GM19238 (cell line): ENCODE results near the gene URM1.
"Not testable (repeated sequence)": the region's sequence is repeated elsewhere in the genome, so short reads cannot be mapped to it uniquely, and the experiment has no call there.

ENCODE experiments used
- DNase-seq: peaks from one replicate; pipeline ENCODE4 v3.0.0; 2011; ENCODE audit warnings: low spot score; ENCODE audit not compliant: insufficient read length

The URM1 gene

DNA sequence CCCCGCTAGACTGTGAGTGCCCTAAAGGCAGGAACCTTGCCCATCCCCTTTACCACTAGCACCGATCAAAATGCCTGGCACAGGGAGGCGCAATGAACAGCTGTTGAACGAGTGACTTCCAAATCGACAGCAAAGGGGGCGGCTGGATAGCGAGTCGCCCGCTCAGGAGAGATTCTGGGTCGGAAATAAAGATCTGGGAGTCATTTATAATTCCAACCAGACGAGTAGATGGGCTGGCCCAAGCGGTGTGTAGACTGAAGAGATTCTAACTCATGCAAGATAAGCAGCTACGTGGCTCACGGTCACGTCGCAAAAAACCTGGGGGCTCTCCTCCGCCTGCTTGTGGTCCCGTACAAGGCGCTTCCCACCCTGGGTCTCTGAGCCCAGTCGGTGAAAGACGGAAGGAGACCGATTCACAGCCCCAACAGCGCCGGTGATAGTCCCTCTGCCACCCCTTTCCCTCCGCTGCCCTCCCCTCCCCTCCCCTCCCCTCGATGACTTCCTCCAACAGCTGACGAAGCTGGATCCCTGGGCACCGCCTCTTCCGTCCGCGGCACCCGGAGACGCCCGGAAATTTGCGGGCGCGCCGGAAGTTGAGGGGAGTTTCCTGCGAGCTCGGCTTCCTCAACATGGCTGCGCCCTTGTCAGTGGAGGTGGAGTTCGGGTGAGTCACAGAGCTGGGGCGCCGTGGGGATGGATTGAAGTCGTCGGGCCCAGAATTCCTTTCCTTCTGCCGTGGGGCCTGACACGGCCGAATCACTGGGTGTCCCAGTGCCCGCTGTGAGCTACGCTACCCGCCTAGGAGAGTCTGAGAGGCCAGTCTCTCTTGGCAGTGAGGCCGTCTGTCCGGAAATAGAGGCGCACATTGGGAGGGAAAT is at the start of gene URM1:
Gene URM1, plus strand, starts transcription at position 623 of the 878 bp plus-strand sequence. Its CDS starts 7 bp downstream, at position 630.
- peak; percentile 98 for DNase-seq

DNA sequence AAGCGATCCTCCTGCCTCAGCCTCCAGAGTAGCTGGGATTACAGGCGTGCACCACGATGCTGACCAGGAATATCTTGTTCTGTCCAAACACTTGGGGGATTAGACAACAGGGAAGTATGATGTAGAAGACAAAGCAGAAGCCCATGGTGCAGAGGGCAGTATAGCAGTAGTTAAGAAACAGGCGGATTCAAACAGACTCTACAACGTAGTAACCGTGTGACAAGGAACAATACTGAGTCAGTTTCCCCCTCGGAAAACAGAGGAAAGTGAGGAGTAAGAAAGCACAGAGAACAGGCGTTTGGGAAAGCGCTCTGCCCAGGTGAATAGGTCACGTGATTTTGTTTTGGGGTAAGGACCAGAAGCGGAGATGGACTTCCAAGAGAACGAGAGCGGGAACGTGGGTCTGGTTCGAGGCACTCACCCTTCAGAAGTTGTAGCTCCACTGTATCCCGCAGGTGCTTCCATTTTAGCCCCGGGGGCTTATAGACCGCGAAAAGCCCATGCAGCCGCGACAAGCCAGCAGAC is 49.2 kb upstream of the URM1 start:
- DNase-seq, result no peak

DNA sequence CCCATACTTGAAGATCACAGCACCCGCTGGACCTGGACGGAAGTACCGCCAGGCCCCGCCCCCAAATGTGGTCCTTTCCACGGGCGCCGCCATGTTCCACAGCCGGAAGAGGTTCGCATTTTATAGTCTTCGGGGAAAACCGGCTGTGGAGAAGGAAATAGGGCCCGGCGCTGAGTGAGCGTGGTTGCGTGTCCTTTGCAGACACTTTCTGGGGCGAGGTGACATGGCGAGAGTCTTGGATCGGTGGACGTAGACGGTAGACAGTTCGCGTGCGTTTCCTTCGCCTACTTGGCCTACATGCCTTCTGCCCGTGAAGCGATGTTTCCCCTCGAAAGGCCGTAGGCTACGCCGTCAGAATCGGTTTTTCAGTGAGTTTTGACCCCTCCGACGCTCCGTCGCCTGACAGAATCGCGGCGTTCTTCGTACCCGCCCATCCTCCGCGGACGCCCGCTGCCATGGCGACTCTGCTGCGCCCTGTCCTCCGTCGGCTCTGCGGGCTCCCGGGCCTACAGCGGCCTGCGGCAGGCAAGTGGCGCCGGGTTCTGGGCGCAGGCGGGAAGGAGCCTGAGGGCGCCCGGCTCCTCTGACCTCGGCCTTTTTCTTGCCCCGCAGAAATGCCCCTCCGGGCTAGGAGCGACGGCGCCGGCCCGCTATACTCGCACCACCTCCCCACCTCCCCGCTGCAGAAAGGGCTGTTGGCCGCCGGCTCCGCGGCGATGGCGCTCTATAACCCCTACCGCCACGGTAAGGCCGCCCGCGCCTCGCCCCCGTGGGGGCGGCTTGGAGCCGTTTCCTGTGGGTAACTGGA is 48.6 kb upstream of the URM1 start, which contains the start of the genes COQ4 and TRUB2:
Gene COQ4, plus strand, starts transcription at position 436 of the 808 bp plus-strand sequence. Its CDS starts 20 bp downstream, at position 456.
Gene TRUB2, minus strand, starts transcription at position 44 of the 808 bp plus-strand sequence. Its CDS starts 39 bp downstream, at position 5.
- DNase-seq, result peak; percentile 94

DNA sequence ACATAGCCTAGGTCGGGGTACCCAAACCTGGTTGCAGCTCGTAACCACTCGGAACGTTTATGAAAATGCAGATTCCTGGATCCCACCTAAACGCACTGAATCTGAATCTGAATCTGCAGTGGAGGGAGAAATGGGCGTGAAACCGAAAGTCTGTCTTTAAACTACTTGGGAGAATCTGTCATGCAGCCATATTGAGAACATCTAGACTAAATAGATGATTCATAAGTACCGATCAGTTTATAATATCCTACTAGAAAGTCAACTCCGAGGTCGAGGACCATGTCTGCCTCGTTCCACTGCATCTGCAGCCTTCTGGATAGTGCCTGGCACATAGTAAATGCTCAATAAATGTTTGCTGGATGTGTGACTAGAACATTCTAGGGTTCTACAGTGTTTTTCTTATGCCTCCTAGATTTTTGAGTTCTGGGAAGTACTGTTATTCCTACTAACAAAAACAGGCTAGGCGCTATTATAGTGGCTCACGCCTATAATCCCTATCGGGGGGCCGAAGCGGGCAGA is 47.9 kb upstream of the URM1 start:
- DNase-seq, result no peak

DNA sequence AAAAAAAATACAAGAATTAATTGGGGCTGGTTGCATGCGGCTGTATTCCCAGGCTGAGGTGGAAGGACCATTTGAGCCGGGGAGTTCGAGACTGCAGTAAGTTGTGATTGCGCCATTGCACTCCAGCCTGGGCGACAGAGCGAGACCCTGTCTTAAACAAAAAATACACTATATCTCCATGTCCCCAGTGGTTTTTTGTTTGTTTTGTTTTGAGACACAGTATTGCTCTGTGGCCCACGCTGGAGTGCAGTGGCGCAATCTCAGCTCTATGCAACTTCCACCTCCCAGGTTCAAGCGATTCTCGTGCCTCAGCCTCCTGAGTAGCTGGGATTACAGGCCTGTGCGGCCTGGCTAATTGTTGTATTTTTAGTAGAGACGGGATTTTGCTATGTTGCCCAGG is 47.4 kb upstream of the URM1 start:
- no peak for DNase-seq

DNA sequence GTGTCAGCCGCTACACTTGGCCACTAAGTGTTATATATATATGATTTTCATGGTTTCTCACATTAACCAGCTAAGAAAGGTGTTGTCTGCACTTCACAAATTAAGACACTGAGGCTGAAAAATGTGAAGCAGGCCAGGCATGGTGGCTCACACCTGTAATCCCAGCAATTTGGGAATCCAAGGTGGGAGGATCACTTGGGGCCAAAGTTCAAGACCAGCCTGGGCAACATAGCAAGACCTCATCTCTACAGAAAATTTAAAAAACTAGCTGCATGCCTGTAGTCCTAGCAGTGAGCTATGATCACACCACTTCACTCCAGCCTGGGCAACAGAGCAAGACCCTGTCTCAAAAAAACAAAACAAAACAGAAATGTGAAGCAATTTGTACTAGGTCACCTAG is 46.8 kb upstream of the URM1 start:
- no peak for DNase-seq

DNA sequence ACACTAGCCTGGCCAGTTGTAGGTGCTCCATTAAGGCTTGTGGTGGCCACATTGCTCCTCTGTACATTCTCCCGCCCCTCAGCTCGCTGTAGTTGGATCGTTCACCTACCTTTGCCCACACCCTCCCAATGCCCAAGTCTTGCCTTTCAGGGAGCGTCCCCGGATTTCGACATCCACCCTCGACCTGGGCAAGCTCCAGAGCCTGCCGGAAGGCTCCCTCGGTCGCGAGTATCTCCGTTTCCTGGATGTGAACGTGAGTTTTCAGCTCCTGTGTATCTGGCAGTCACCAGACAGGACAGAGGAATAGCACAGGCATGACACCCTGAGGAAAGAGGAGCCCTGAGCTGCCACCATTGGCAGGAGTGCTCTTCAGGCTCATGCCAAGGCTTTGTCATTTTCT is 45.5 kb upstream of the URM1 start:
- DNase-seq, result no peak

DNA sequence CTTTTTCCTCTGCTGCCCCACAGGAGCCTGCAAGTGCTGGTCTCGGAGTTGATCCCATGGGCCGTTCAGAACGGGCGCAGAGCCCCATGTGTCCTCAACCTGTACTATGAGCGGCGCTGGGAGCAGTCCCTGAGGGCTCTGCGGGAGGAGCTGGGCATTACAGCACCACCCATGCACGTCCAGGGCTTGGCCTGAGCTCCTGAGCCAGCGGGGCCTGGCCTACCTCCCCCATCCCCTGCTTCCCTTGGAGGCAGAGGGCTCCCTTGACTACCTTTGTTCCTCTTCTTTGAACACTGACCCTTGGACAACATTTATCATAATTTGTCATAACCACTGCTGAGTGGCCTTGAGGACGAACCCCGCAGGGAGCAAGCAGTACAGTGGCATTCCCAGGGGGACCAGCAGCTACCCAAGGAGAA is 37.7 kb upstream of the URM1 start:
- no peak for DNase-seq

DNA sequence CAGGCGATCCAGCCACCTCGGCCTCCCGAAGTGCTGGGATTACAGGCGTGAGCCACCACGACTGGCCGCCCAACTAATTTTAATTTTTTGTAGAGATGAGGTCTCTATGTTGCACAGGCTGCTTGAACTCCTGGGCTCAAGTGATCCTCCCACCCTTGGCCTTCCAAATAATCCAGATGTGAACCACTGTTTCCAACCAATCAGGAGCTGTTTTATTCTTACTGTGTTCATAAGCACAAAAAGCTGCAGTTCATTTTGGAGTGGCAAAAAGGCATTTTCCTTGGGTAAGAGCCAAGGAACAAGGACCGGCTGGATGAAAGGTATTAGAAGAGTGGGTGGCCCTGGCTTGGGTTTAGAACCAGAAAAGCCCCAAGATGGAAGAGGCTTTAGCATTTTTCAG is 36.0 kb upstream of the URM1 start:
- no peak for DNase-seq

DNA sequence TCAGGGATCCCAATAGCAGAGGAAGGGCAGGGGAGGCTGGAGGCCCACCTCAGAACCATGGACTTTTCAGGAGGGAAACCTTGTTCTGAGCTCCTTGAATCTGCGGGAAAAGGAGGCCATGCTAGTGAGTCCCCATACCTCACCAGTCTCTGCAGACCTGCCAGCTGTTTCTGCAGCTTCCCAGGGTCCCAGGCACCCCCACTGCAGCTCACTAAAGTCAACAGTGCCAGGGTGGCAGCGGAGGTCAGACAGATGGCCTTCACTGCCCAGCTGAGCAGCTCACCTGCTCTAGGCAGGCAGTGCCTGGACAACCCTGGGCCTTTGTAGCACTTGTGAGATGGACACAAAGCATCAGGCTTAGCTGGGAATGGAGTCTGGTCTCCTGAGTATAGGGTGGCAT is 35.3 kb upstream of the URM1 start:
- DNase-seq, result no peak

DNA sequence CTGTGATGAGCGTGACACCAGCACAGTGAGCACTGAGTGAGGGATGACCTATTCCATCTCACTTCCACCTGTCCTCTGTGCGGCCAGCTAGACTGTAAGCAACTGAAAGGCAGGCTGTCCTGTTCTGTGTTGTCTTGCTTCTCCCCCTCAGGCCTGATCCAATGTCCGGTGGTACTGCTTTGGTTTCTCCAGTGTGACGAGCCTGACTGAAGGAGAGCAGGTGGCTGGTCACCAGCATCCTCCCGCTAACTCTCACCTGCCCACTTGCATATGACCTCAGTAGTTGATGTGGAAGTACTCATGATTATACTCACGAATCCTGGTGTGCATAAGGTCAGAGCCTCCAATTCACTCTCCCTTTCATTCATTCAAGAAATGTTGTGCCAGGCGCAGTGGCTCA is 33.2 kb upstream of the URM1 start:
- DNase-seq, result no peak

DNA sequence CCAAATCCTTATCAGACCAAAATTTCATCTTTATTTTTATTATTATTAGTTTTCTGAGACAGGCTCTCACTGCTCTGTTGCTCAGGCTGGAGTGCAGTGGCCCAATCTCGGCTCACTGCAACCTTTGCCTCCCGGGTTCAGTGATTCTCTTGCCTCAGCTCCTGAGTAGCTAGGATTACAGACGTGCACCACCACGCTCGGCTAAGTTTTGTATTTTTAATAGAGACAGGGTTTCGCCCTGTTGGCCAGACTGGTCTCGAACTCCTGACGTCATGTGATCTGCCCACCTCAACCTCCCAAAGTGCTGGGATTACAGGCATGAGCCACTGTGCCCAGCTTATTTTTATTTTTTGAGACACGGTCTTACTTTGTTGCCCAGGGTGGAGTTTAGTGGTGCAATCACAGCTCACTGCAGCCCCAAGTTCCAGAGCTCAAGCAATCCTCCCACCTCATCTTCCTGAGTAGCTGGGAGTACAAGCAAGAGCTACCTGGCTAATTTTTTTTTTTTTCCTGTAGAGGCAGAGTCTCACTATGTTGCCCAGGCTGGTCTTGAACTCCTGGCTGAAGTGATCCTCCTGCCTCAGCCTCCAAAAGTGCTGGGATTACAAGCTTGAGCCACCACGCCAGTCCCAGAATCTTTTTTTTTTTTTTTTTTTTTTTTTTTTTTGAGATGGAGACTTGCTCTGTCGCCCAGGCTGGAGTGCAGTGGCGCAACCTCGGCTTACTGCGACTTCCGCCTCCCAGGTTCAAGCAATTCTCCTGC is 32.1 kb upstream of the URM1 start:
- DNase-seq, result not testable (repeated sequence)

DNA sequence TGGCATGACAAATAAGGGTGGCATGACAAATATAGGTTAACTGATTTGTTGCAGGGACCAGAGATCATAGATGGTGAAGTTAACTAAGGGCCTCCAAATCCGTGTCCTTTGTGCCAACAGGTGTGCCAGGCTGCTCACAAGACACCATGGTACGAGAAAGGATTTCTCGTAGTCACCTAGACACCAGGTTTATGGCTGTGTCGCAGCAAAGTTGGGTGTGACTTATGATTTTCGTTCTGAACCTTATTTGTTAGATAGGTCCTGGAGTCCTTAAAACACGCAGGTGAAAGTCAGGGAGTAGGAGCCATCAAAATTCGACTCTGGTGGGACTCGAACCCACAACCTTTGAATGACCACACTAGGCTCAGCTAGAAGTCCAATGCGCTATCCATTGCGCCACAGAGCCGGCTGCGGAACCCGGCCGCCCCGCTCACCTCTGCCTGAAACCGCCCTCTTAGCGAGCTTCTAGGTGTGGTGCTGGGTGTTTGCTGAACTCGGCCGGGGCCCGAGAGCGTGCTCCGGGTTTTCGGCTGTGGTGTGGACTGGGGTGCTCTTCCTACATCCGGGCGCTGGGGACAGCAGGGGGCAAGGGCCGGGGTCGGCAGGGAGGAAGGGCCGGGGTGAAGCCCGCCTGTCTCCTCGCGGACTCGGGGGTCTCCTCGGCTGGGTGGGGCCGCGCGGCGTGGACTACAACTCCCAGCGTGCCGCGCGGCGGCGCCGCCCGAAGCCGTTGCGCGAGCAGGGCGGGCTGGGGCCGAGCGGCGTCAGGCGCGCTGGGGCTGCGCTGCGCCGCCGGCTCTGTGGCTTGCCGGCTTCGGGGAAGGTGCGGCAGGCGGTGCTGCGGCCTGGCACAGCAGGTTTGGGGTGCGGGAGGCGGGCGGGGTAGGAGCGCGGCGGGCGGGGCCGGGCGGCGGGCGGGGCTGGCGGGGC is 31.1 kb upstream of the URM1 start, which contains the start of gene SLC27A4:
Gene SLC27A4, plus strand, starts transcription at position 767 of the 930 bp plus-strand sequence. CDS start 2,606 bp downstream, outside the sequence.
- peak; percentile 94 for DNase-seq

DNA sequence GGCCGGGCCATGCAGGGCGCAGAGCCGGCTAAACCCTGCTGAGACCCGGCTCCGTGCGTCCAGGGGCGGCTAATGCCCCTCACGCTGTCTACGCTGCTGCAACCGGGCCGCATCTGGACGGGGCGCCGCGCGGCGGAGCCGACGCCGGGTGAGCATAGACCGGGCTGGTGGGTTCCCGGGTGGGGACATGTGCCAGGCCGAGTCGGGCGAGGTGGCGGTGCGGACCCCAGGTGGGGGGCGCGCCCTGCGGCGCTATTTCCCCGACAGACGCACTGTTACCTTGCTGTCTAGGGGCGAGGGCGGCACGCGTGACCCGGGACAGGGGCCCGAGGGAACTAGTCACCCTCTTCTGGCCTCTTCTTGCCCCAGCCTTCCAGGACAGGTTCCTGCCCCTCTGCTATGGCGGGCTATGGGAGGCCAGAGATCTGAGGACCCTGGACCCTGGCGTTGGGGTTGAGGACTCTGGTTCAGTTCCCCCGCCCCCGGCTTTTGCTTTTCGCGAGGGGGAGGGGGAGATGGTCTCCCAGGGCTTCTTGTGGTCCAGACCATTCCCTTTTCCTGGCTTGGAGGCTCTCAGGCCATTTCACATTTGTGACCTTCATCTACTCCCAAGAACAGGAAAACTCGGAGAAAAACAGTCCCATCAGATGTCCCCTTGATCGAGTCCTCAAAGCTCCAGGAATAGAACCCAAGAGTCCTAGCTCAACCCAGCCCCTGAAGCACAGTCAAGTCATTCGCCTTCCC is 30.3 kb upstream of the URM1 start:
- DNase-seq, result no peak

DNA sequence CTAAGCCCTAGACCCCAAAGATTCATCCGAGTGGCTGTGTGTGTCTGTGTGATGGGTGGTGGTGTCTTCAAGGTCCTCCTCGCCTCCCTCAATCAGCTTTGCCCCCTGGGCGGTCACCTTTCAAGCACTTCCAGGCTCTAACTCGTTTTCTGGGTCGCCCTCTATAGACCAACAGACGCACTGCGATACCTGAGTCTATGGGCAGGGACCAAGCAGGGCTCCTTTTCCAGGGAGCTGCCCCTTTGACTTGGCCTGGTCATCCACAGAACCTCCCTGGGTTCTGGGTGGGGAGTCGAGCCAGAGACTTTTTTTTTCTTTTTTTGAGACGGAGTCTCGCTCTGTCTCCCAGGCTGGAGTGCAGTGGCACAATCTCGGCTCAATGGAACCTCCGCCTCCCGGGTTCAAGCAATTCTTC is 29.7 kb upstream of the URM1 start:
- DNase-seq, result peak; percentile 87

DNA sequence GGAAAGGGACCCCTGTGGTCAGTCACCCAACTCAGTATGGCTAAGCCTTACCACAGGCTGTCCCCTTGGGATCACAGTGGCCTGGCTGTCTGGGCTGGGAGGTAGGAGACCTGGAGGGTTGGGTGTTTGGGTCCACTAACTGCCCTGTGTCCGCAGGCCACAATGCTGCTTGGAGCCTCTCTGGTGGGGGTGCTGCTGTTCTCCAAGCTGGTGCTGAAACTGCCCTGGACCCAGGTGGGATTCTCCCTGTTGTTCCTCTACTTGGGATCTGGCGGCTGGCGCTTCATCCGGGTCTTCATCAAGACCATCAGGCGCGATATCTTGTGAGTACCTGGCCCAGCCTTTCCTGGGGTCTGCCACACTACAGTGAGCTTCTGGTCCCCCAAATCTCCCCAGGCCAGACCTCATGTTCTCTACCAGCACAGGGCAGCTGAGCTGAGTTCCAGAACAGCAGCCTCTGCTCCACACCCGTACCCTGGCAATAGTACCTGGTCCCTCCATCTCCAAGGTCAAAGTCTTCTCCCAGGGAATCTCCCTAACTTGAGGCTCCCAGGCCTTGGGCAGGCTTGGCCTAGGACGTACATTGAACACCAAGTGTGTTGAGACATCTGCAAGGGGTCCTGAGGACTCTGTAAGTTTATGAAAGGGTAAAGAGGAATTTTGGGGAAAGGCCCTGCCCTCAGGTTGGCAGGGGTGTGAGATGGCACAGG is 28.0 kb upstream of the URM1 start:
- DNase-seq, result no peak

DNA sequence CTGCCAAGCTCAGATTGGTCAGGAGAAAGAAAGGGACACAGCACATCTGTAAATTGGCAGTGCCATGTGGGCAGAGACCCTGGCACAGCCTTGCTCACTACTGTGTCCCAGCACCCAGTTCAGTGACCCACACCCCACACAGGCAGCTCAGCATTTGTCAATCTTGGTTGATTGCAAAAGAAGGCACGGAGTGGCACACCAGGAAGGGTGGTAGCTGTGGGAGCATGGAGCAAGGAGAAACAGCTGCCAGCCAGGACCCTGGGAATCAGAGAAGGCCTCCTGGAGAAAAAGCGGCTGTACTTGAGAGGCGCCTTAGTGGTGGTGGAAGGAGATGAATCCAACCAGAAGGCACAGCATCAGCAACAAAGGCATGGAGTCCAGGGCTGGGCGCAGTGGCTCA is 27.3 kb upstream of the URM1 start:
- no peak for DNase-seq

DNA sequence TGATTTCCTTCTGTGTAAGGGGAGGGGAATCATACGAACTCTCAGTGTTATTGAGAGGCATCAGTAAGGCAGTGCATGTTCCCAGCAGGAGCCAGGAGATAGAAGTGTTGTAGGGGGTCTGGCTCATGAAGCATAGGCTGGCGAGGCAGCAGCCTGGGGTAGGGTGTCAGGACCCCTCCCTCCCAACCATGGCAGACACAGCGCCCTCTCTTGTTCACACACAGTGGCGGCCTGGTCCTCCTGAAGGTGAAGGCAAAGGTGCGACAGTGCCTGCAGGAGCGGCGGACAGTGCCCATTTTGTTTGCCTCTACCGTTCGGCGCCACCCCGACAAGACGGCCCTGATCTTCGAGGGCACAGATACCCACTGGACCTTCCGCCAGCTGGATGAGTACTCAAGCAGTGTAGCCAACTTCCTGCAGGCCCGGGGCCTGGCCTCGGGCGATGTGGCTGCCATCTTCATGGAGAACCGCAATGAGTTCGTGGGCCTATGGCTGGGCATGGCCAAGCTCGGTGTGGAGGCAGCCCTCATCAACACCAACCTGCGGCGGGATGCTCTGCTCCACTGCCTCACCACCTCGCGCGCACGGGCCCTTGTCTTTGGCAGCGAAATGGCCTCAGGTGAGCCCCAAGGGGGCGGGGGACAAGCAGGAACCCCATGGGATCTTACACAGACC is 26.1 kb upstream of the URM1 start:
- DNase-seq, result no peak
